Fibroblast of skin of right biceps (primary cell): Measurements from ENCODE around the gene PRKCB.
"Not testable (repeated sequence)": the region's sequence is repeated elsewhere in the genome, so short reads cannot be mapped to it uniquely, and the experiment has no call there.

Experiments
- DNase-seq: peaks from one replicate; pipeline ENCODE4 v3.0.0-alpha.2; 2013

PRKCB gene

DNA sequence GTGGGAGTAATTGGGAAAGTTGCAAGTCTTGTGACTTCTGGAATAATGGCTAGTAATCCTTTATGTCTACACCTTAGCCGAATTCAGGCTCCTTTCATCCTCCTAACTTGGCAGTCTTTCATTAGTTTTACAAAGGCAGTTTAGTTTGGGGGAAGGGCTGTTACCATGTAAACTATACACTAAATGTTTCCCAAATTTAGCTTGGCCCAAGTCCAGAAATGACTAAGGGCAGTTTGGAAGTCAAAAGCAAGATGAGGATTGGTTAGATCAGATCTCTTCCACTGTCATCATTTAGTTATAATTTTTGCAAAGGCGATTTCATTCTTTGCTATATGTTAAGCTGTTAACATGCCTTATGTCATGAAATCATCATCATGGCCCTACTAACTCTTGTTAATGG, 304.9 kb downstream of the PRKCB start:
- no peak for DNase-seq

DNA sequence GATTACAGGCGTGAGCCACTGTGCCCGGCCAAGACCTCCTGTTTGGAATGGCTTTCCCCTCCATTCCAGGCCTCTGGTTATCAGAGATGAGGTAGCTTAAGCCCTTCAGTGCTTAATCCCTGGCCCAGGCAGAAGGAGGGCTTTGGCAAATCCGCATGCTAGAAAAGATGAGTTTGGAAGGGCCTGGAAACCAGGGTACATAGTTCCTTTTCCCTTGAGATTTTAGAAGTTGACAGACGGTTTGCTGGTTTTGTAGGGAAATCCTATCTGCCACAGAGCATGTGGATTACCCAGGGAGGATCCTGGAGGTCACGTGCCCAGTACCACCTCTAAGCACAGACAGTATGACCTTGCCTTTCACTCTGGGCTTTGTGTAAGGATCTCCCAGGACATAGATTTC, 305.7 kb downstream of the PRKCB start:
- DNase-seq: no peak

DNA sequence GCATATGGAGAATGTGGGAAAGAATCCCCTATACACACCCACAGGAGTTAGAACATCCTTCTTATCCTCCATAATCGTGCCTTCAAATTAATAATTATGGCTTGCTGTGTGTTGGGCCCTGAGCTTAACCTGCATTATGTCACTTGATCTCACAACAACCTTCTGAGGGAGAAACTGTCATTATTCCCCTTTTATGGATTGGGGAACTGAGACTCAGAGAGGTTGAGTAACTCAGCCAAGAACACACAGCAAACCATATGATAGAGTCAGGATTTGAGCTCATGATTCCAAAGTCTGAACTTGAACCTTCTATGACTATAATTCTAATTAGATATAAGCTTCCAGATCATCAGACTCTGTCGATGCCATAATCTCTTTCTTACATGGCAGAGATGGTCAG, 306.1 kb downstream of the PRKCB start:
- DNase-seq: no peak

DNA sequence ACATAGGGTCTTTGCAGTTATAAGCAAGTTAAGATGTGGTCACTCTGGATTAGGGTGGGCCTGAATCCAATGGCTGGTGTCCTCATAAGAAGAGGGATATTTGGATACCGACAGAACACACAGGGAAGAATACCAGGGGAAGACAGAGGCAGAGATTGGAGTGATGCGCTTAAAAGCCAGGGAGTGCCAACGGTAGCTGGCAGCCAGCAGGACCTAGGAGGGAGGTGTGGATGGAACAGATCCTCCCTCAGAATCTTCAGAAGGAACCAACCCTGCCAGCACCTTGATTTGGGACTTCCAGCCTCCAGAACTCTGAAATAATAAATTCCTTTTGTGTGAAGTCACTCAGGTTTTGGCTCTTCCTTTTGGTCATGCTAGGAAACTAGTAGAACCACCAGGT, 310.1 kb downstream of the PRKCB start:
- DNase-seq: no peak

DNA sequence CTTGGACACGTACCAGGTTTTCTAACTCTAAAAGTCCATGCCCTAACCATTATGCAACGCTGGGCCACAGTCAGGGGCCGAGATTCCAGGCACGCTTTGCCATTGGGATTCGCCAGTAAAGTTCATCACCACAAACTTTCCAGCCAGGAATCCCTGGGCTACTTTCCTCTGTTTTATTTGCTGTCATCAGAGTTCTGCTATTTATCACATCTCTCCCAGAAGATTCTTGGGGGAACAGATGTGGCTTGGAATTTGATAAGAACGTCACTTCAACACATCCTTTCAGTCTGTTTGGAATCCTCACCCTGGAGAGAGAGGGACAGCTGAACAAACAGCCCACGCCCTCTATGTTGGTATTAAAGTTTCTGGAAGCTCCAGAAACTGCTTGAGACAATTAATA, 310.7 kb downstream of the PRKCB start:
- no peak for DNase-seq

DNA sequence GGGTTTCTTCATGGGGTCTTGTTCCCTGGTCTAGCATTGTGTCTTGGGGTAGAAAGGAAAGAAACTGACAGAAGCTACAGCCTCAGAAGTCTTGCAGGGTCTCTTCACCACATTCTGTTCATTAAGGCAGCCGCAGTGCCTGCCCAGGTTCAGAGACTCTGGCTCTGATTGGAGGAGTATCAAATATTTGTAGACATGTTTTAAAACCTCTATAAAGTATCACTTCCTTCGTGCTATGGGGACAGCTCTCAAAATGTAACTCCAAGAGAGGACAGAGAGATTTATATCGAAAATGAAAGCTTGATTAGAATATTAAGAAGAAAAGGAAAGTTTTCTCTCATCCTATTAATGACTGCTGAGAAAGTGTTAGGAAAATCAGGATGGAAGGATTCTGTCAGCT, 313.3 kb downstream of the PRKCB start:
- no peak for DNase-seq

DNA sequence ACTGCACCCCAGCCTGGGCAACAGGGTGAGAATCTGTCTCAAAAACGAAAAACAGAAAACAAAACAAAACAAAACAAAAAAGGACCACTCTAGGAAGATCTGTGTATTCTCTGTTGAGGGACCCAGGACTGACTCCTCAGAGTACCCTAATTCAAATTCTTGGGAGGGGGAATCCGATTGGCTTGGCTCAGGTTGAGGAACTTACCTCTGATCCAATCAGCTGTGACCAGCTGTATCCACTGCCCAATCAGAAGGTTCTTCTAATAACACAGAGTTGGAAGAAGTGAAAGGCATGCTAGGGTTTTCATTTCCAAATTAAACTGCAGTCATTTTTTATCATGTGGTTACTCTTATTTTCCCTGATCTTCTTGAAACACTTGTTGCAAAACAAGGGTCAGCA, 314.5 kb downstream of the PRKCB start:
- no peak for DNase-seq

DNA sequence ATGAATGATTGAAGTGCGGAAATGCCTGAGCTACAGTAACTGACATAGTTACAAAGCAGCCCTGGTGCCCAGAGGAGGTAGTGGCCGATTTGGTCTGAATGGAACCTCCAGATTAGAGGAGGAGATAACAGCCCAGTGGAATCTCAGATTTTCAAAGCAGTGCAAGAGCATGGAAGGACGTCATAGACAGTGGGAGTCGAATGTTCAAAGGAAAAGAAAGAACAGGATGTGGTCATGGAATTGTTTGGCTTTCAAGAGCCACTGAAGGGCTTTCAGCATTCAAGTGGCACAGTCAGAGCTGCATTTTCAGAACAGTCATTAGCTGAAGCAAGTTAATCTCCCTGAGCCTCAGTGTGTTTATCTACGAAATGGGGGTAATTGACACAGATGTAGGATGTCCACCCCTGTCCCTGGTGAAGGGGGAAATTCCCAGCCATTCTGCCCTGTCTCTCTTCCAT, 315.7 kb downstream of the PRKCB start:
- no peak for DNase-seq

DNA sequence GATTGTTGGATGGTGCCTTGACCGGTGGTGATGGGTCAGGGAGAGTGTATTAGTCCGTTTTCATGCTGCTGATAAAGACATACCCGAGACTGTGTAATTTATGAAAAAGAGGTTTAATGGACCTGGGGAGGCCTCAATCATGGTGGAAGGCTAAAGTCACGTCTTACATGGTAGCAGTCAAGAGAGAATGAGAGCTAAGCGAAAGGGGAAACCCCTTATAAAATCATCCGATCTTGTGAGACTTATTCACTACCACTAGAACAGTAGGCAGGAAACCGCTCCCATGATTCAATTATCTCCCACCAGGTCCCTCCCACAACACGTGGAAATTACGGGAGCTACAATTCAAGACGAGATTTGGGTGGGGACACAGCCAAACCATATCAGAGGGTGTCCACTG, 316.3 kb downstream of the PRKCB start:
- DNase-seq: not testable (repeated sequence)

DNA sequence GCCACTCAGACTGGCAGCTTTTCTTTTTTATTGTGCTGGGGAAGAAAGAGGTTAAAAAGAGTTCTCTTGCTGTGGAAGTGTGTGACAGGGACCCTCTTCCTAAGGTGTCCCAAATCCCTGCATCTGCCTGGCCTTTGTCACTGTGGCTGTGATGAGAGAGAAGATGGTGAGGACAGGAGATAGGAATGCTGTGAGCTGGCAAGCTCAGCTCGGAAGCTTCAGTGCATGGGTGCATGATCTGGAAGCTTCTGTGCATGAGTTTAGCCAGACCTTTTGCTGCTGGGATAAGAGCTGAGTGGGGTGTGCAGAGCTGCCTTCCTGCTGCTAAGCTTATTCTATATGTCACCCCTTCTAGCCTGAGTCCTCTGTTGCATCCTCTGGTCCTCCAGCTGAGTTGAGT, 317.0 kb downstream of the PRKCB start:
- no peak for DNase-seq

DNA sequence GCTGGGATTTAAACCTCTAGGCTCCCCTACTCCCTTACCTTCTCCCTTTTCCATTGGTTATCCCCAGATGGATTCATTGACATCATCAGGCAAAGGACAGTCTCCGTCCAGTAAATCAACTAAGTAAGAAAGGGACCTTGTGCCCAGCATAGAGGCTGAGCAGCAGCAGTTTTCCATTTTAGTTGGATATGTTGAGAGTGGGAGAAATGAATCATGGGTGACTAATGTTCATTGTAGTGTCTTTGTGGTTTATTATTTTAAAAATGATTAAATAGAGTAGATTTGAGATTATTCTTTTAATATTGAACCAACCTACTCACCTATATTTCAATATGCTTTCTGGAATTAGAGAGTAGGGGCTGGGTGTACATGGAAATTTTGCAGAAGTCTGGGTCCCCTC, 321.0 kb downstream of the PRKCB start:
- no peak for DNase-seq

DNA sequence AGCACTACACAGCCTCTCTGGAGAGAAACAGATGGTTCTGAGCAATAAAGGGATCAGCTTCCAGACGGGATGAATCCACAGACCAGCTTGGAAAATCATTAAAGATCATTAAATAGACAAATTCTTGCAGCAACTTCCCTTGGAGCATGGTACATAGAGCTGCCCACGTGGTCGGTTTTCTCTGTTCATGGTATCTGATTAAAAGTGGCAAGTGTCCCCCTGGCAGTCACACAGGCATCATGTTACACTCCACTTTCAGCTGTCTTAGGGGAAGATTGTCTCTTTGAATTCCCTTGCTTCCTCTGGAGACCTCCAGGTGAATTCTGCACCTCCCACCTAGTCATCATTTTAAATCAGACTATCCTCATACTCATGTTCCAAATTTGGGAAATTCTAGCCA, 328.2 kb downstream of the PRKCB start:
- DNase-seq: no peak

DNA sequence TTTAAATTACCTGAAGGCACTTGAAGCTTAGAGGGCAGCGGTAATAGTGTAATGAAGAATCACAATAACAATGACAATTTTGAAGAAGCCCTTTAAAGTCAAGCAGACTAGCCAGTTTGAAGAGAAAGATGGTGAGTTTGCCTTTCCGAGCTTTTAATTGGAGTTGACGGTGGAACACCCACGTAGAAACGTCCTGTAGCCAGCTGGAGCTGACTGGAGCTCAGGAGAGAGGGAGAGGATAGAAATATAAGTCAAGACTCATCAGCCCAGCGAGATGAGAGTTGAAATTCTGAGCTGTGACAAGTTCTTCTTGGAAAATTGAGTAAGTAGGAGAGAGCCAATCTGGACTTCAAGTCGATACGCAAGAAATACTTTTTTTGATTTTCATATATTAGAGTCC, 328.6 kb downstream of the PRKCB start:
- DNase-seq: no peak

DNA sequence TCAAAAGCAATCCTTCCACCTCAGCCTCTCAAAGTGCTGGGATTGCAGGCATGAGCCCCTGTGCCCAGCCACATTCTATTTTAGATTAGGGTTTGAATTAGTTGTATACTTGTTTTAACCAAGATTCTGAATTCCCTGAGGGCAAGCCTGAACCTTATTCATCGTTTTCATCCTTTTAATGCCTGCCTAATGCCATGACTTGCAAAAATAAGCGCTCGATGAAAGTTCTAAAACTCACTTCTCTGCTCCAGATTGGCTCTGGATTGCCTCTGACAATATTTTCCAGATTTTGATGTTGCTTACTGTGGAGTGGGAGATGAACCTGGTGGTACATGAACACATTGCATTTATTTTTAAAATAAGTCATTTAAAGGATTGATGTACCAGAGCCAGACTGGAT, 329.5 kb downstream of the PRKCB start:
- DNase-seq: no peak

DNA sequence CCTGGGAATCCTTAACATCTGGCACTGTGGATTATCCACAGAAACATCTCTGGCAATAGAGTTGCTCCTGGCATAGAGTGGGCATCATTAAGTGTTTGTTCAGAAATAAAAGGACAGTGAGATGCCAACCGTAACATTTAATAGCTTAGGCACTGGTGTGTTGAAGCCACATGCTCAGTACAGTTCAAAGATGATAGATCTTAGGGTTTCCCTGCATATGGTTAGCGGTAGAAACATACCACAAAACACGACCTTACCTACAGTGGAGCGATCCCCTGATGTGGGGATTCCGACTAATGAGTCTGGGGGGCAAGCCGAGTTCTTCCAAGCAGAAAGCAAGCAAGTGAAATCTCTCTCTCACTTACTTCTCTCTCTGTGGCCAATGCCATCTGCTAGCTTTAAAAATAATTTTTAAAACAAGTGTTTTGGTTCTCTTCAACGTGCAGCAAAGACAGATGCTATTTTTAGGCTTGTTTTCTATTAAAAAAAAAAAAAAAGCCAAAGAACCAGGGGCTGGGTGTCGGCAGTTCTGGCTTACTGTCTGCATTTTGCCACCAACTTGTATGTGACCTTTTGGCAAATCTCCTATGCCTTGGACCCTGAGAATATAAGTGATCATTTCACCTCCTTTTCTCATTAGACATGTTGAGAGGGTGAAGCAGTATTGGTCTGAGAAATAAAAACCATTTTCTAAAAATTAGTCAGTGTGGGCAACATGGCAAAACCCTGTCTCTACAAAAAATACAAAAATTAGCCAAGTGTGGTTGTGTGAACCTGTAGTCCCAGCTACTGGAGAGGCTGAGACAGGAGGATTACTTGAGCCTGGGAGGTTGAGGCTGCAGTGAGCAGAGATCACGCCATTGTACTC, 331.1 kb downstream of the PRKCB start:
- no peak for DNase-seq

DNA sequence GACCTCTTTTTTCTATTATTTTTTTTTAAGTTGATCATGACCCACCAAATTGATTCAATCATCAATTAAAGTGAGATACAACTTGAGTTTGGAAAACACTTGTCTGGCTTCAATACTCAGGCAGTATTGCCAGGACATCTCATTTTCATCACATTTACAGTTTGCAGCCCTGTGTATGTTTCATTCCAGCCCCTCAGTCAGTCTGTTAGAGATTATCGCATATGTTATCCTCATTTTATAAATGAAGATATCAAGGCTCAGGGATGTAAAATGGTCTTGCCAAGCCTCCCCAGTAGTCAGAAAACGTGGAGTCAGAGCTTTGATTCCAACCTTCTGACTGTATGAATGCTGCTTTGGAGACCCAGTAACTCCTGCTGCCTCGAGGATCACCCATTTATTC, 333.1 kb downstream of the PRKCB start:
- DNase-seq: no peak

DNA sequence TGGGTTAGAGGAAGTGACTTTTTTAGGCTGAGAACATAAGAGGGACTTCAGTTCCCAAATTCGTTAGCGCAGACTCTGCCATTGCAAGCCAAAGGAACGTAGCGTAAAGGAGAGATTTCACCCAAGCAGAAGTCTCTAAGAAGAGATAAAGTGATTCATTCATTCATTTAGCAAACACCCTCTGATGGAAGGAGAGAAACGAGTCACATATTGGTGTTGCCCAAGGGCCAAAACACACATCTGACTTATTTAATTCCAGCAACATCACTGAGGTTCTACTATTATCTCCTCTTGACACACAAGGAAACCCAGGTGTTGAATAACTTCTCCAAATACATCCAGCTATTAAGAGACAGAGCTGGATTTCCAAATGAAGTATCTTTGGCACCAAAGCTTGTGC, 334.6 kb downstream of the PRKCB start:
- no peak for DNase-seq

DNA sequence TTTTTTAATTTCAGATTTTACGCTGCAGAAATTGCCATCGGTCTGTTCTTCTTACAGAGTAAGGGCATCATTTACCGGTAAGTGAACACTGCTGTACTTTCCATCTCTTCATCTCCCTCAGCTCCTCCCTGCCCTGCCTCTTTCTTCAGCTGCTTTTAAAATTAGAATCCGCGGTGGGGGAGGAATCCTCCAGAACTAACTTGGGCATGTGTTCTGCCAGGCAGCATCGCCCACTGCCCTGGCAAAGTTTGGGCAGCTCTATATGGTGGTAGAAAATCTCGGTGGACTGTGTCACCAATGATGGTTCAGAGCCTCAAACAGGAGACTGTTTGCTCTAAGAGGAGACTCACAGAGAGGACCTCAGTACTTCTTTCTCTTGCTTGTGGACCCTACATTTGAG, 338.7 kb downstream of the PRKCB start:
- no peak for DNase-seq

DNA sequence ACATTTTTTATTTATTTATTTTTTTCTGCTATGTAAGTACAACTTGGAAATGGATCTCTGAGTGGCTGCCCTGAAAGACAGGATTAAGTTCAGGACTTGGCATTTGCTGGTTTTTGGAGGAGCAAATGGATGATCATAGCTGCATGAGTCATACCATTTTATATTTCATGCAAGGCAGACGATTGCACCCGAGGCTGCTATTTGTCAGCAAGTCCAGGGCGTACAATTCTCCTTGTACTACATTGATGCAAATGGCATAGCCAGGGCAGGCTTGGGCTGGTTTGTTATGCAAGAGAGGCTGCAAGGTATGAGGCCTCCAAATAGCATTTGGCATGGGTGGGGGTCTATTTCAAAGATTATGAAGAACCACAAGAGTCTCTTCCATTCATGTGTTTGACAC, 339.2 kb downstream of the PRKCB start:
- DNase-seq: no peak

DNA sequence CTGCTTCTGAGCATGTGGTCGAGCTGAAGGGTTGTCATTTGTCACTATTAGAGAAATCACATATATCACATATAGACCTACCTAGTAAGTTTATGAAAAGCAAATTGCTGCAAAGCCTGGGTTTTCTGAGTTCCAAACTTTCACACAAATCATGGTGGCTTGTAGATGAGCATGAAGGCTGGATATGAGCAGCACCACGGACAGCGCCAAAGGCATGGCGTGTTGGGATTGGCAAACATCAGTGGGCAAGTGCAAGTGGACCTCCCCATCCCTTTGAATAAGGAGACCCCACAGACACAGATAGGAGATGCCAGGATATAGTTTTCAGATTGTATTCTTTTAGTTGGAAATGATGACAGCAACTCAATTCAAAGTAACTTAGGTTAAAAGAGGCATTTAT, 342.7 kb downstream of the PRKCB start:
- no peak for DNase-seq

DNA sequence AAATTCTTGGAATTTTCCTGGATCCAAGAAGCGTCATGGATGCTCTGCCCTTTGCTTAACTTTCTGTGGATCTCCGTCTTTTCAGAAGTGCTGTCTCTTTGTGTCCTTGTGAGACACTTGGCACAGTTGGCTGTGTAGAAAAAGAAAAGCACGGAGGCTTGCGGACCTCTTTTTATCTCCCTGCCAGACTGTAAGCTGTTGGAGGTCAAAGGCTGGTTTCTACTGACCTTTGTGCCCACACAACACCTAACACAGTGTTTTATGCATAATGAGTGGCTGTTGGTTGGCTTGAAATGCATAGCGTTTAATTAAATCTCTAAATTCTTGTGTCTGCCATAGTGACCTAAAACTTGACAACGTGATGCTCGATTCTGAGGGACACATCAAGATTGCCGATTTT, 344.7 kb downstream of the PRKCB start:
- DNase-seq: no peak

DNA sequence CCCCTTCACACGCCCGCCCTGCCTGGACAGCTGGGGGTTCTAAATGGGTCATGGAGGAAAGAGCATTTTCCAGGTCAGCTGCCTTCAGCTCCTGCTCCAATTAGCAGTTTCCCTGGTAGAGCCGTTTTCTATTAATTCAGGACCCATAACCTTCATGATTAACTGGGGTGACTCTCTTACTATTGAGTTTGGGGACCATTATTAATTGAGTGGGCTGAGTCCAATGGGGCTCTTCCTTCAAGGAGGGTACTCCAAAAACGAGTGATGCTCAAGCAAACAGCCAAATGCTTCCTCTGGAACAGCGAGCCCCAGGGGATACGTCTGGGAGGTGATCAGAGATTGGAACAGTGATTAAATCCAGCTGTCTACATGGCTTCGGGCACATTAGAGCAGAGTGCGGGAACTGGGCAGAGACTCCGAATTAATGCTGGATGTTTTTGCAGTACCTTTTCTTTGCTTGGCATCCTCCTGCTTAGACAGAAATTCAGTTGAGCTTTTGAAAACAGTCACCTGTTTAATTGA, 352.3 kb downstream of the PRKCB start:
- no peak for DNase-seq

DNA sequence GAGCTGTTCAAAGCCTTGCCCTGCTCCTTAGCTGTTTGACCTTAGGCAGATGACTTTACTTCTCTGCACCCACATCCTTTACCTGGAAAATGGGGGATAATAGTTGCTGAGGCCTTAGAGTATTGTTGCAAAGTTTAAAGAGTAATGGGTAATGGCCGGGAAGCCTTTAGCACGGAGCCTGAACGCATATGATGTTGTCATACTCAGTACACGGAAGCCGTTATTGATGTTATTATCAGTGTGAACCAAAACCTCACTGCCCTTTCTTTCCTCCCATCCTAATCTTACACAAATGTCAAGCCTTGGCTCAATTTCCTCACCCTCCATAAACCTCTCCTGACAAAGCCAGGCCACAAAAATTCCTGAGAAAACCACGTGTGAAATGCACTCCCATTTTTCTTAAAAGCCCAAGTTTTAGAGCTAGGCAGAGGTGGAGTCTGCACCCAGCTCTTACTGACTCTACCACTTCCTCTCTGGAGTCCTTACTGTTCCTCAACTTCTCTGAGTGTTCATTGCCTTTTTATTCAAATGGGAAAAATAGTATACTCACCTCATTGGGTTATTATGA, 353.1 kb downstream of the PRKCB start:
- no peak for DNase-seq

DNA sequence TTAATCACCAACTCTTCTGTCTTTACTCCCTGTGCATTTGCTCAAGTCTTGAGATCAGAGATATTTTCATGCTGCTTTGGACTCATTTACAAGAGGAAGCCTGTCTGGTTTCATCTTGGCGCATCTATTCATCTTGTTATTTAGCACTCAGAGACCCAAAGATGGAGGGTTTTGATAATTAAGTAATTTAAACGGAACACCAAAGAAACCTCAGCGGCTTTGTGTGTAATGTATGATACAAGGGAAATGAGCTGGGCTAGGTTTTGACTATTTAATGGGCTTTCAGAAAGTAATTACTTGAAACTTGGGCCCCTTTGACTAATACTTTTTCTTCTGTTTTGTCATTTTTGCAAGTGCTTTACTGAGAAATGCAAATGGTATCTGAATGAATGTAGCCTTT, 354.2 kb downstream of the PRKCB start:
- DNase-seq: no peak
